Keratinocyte (primary cell): ENCODE measurements around the gene TBC1D3B.
"Not testable (repeated sequence)": the region's sequence is repeated elsewhere in the genome, so short reads cannot be mapped to it uniquely, and the experiment has no call there.

Experiments used
- EZH2 ChIP-seq: IDR thresholded peaks from one replicate; pipeline ENCODE4 v1.6.1; 2012; ENCODE audit warnings: inconsistent platforms, mild to moderate bottlenecking, low read length, moderate library complexity
- TF ChIP-seq, protein P1 (sequence below), 3 experiments: IDR thresholded peaks in 1 of 3; conservative IDR thresholded peaks in 1 of 3; optimal IDR thresholded peaks in 1 of 3; 2 replicates in 2 of 3; 3 replicates in 1 of 3; pipeline versions ENCODE3 to v1.5.1; 2011; ENCODE audit warnings: low read length in 3 of 3, mild to moderate bottlenecking in 3 of 3, moderate library complexity in 2 of 3, control low read depth in 1 of 3, inconsistent platforms in 1 of 3; ENCODE audit not compliant: insufficient read depth in 2 of 3; ENCODE audit errors: extremely low read depth in 1 of 3

DNA sequence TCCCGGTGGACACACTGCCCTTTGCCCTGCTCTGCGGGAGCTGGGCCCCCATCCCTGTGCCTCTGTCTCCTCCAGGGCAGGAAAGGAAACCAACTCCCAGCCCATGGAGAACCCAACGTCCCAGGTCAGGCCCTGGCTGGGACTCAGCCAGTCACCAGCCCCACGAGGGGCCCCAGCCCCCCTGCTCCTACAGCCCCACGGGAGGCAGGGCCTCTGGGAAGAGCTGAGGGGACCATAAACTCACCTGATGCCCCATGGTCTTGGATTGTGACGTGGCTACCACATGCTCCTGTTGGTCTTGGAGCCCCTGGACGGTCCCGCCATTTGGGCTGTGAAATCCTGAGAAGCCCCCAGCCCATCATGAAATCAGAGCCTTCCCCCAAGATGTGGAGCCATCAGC lies 7.6 kb downstream of the TBC1D3B start:
- TF ChIP-seq, protein P1, sequence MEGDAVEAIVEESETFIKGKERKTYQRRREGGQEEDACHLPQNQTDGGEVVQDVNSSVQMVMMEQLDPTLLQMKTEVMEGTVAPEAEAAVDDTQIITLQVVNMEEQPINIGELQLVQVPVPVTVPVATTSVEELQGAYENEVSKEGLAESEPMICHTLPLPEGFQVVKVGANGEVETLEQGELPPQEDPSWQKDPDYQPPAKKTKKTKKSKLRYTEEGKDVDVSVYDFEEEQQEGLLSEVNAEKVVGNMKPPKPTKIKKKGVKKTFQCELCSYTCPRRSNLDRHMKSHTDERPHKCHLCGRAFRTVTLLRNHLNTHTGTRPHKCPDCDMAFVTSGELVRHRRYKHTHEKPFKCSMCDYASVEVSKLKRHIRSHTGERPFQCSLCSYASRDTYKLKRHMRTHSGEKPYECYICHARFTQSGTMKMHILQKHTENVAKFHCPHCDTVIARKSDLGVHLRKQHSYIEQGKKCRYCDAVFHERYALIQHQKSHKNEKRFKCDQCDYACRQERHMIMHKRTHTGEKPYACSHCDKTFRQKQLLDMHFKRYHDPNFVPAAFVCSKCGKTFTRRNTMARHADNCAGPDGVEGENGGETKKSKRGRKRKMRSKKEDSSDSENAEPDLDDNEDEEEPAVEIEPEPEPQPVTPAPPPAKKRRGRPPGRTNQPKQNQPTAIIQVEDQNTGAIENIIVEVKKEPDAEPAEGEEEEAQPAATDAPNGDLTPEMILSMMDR (optimal IDR thresholded peaks at IDR 0.05 in 1 of 3, IDR thresholded peaks at IDR 0.05 in 1 of 3, conservative IDR thresholded peaks at IDR 0.05 in 1 of 3; ENCODE audit: extremely low read depth in 1 of 3, insufficient read depth in 2 of 3, low read length in 3 of 3) = not testable (repeated sequence)
- TF ChIP-seq EZH2 = not testable (repeated sequence)
